ENCODE data around the gene P2RY2.

GRCh38 chr11:73273222-73273895 lies 55.3 kb downstream of the P2RY2 start:
- TF ChIP-seq CTCF (IDR thresholded peaks at IDR 0.05; ENCODE audit: poor library complexity, severe bottlenecking) (no peak), TAF1 (IDR thresholded peaks at IDR 0.05; ENCODE audit: low read depth) (no peak), EZH2 (IDR thresholded peaks at IDR 0.05; ENCODE audit: borderline replicate concordance, insufficient read depth, low read length, poor library complexity, severe bottlenecking) (no peak), EP300 (conservative IDR thresholded peaks at IDR 0.05; ENCODE audit: poor library complexity, severe bottlenecking) (no peak), POLR2AphosphoS5 (IDR thresholded peaks at IDR 0.05) (no peak), SMC3 (conservative IDR thresholded peaks at IDR 0.05; ENCODE audit: poor library complexity) (no peak), REST (IDR thresholded peaks at IDR 0.05; ENCODE audit: borderline replicate concordance) (no peak), RAD21 (conservative IDR thresholded peaks at IDR 0.05) (no peak), MXI1 (conservative IDR thresholded peaks at IDR 0.05; ENCODE audit: poor library complexity, severe bottlenecking) (no peak)
